ENCODE results near the gene KIAA1328. TPM values are rescaled to one million over a fixed set of nuclear protein-coding genes. Genes with fewer than 3 reads are reported as not detected.

The KIAA1328 gene
- total RNA-seq, 3 donors from 2014 or later = 17.4 to 36.1 (median 25.6) TPM

GRCh38 chr18:37261988-37262387 lies 433.1 kb downstream of the KIAA1328 start:
- H3K27me3 ChIP-seq = peaks cover 0 to 2% of the 10 kb centered on the region in 2 donors
- H3K4me3 ChIP-seq = no peak overlapping the region
- no peak for TF ChIP-seq CTCF (IDR thresholded peaks at IDR 0.05)
- intact Hi-C loops (cut with DNase I; ENCODE audit: low total_unique reads) = no loop called here
- no peaks in the 10 kb centered on the region for H3K36me3 ChIP-seq
- H3K4me1 ChIP-seq = no peaks in the 10 kb centered on the region
- H3K9me3 ChIP-seq = no peaks in the 10 kb centered on the region
- H3K27ac ChIP-seq = no peak overlapping the region
- no peak for DNase-seq (ENCODE audit: low spot score in 2 of 2)

GRCh38 chr18:37264956-37265355 lies 436.0 kb downstream of the KIAA1328 start:
- no peaks in the 10 kb centered on the region for H3K4me1 ChIP-seq
- DNase-seq (ENCODE audit: low spot score in 2 of 2) = no peak
- H3K9me3 ChIP-seq = no peaks in the 10 kb centered on the region
- H3K27me3 ChIP-seq = no peaks in the 10 kb centered on the region
- no peak overlapping the region for H3K4me3 ChIP-seq
- intact Hi-C loops (cut with DNase I; ENCODE audit: low total_unique reads) = no loop called here
- TF ChIP-seq CTCF (IDR thresholded peaks at IDR 0.05) (no peak), POLR2AphosphoS5 (IDR thresholded peaks at IDR 0.05) (no peak)
- H3K27ac ChIP-seq = no peak overlapping the region
- no peaks in the 10 kb centered on the region for H3K36me3 ChIP-seq

GRCh38 chr18:37265382-37265781 lies 436.5 kb downstream of the KIAA1328 start:
- H3K36me3 ChIP-seq = no peaks in the 10 kb centered on the region
- H3K9me3 ChIP-seq = no peaks in the 10 kb centered on the region
- H3K4me1 ChIP-seq = no peaks in the 10 kb centered on the region
- no peaks in the 10 kb centered on the region for H3K27me3 ChIP-seq
- intact Hi-C loops (cut with DNase I; ENCODE audit: low total_unique reads) = no loop called here
- no peak overlapping the region for H3K4me3 ChIP-seq
- no peak for DNase-seq (ENCODE audit: low spot score in 2 of 2)
- TF ChIP-seq CTCF (IDR thresholded peaks at IDR 0.05) (no peak), POLR2A (IDR thresholded peaks at IDR 0.05) (no peak), POLR2AphosphoS5 (IDR thresholded peaks at IDR 0.05) (no peak)
- no peak overlapping the region for H3K27ac ChIP-seq

- Histone ChIP-seq H3K4me1 (no peaks in the 10 kb centered on the region), H3K27ac (no peak overlapping the region), H3K9me3 (no peaks in the 10 kb centered on the region), H3K4me3 (no peak overlapping the region), H3K36me3 (no peaks in the 10 kb centered on the region), H3K27me3 (no peaks in the 10 kb centered on the region)
- TF ChIP-seq POLR2AphosphoS5 (IDR thresholded peaks at IDR 0.05) (no peak), POLR2A (IDR thresholded peaks at IDR 0.05) (no peak), CTCF (IDR thresholded peaks at IDR 0.05) (no peak)
- no peak for DNase-seq (ENCODE audit: low spot score in 2 of 2)
- intact Hi-C loops (cut with DNase I; ENCODE audit: low total_unique reads) = no loop called here
Observed at GRCh38 chr18:37266290-37266689, 437.4 kb downstream of the KIAA1328 start.

- Histone ChIP-seq H3K9me3 (peaks cover 0 to 9% of the 10 kb centered on the region in 2 donors), H3K27me3 (peaks cover 0 to 27% of the 10 kb centered on the region in 2 donors), H3K27ac (no peak overlapping the region), H3K36me3 (no peaks in the 10 kb centered on the region), H3K4me3 (no peak overlapping the region), H3K4me1 (no peaks in the 10 kb centered on the region)
- intact Hi-C loops (cut with DNase I; ENCODE audit: low total_unique reads) = no loop called here
- no peak for TF ChIP-seq CTCF (IDR thresholded peaks at IDR 0.05)
- no peak for TF ChIP-seq POLR2A (IDR thresholded peaks at IDR 0.05)
- no peak for TF ChIP-seq POLR2AphosphoS5 (IDR thresholded peaks at IDR 0.05)
- DNase-seq (ENCODE audit: low spot score in 2 of 2) = no peak
Observed at GRCh38 chr18:37270038-37270665, 441.2 kb downstream of the KIAA1328 start.
